NCI-H524 treated with DMSO at 0.1 percent for 48 hours (cell line): Measurements from ENCODE around the gene CAD.

Source experiments
- DNase-seq: peaks from one replicate; lab custom pipeline; 2025; lab: John Stamatoyannopoulos, UW

Gene CAD

GRCh38 chr2:27225526-27225925, 8.4 kb downstream of the CAD start:
- DNase-seq: no peak

DNA sequence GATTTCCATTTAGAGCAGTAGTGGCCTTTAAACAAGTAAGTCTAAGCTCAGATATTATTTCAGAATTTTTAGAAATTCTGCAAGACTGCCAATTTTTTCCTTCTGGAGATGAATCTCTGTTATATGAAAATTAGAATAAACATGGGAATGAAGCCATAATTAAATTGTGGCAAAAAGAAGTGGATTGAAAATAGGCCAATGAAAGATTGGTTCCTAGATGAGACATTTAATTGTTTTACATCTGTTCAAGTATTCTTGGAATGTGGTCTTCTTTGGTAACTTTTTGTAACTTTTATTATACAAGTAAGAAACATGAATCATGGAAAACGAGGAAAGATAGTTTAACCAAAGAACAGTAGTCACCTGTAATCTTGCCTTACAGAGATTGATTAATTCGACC, 10.3 kb downstream of the CAD start:
- DNase-seq: no peak

DNA sequence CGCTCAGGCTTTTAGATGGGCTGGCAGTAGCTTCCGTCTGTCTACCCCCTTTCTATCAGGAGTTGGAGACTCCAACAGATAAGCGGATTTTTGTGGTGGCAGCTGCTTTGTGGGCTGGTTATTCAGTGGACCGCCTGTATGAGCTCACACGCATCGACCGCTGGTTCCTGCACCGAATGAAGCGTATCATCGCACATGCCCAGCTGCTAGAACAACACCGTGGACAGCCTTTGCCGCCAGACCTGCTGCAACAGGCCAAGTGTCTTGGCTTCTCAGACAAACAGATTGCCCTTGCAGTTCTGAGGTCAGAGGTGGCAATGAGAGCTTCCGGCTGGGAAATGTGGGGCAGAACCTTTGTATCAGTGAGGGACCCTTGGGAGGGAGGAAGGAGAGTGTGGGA, 14.8 kb downstream of the CAD start:
- DNase-seq: no peak

- no peak for DNase-seq
Observed at GRCh38 chr2:27233341-27233740, 16.2 kb downstream of the CAD start.

GRCh38 chr2:27236136-27236535, 19.0 kb downstream of the CAD start:
- no peak for DNase-seq

DNA sequence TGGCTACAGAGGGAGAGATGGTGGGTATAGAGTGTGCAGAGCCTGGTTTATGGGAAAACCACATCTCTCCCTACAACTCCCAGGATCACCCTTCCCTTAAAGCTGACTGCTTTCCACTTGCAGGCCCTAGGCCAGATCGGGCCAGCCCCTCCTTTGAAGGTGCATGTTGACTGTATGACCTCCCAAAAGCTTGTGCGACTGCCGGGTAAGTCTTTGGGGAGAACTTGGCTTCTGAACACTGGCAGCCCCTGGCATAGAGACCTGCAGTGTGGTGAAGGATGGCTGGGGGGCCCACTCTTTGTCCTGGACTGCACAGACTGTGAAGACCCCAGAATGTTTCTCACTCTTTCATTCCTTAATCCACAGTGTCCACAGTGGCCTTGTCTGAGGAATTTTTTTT, 19.5 kb downstream of the CAD start:
- DNase-seq: no peak

GRCh38 chr2:27237341-27237945, 20.3 kb downstream of the CAD start:
- no peak for DNase-seq

- DNase-seq: no peak
Observed at GRCh38 chr2:27238976-27239375, 21.8 kb downstream of the CAD start.

DNA sequence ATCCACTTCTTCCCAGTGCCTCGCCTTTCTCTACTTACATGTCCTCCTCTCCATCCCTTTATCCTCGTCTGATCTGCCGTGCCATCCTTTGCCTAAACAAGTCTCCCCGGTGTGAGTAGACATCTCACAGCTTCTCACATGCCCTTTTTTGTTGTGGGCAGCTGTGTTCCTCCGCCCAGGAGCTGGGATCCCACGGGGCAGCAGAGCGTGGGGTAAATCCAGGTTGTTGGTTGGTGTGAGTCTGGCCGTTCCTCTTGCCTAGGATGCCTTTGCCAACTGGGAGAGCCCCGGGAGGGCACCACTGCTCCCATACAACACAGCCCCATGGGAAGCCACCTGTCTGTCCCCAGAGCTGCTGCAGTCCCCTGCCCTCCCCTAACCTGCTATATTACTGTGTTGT, 23.2 kb downstream of the CAD start:
- DNase-seq: no peak

DNA sequence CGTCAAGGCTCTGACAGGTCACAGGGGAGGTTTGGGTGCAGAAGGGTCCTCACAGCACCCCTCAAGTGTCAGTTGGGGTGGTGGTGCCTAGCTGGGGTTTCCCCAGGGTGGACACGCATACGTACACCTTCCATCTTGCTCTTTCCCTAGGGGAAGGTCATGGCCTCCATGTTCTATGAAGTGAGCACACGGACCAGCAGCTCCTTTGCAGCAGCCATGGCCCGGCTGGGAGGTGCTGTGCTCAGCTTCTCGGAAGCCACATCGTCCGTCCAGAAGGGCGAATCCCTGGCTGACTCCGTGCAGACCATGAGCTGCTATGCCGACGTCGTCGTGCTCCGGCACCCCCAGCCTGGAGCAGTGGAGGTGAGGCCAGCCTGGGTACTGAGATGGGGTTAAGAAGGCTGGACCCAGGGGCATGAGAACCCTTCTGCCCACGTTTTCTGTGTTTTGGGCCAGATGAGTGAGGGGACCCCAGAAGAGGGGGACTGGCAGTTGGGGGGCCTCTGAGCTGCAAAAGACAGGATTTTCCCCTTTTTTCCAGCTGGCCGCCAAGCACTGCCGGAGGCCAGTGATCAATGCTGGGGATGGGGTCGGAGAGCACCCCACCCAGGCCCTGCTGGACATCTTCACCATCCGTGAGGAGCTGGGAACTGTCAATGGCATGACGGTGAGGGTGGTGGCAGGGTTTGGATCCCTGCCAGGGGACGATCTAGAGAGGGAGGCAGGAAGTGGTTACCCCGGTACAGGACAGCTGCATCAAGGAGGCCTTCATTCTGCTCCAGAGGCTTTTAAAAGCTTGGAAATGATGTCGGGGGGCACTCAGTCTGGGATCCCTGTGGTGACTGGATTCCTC, 24.8 kb downstream of the CAD start:
- no peak for DNase-seq

- no peak for DNase-seq
Observed at GRCh38 chr2:27242614-27242951, 25.4 kb downstream of the CAD start.

- DNase-seq: no peak
Observed at GRCh38 chr2:27243391-27244130, 26.4 kb downstream of the CAD start.

DNA sequence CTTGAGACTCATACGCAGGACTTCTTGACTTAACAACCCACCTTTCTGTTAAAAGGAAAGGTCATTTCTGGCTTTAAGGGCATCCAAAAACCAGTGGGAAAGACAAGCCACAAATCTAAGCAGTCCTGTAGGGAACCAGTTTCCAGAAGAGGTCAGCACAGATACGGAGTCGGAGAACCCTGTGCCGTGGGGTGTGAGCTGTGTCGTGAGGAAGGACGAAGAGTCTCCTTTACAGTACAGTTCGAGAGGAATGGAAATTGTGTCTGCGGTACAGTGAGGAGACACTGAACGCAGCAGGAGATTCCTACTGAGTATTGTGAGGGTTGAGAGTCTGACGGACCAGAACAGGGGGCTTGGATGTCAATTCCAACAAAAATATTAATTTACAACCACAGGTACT, 27.9 kb downstream of the CAD start:
- no peak for DNase-seq

- no peak for DNase-seq
Observed at GRCh38 chr2:27245626-27246025, 28.5 kb downstream of the CAD start.

GRCh38 chr2:27247893-27248292, 30.7 kb downstream of the CAD start:
- no peak for DNase-seq

DNA sequence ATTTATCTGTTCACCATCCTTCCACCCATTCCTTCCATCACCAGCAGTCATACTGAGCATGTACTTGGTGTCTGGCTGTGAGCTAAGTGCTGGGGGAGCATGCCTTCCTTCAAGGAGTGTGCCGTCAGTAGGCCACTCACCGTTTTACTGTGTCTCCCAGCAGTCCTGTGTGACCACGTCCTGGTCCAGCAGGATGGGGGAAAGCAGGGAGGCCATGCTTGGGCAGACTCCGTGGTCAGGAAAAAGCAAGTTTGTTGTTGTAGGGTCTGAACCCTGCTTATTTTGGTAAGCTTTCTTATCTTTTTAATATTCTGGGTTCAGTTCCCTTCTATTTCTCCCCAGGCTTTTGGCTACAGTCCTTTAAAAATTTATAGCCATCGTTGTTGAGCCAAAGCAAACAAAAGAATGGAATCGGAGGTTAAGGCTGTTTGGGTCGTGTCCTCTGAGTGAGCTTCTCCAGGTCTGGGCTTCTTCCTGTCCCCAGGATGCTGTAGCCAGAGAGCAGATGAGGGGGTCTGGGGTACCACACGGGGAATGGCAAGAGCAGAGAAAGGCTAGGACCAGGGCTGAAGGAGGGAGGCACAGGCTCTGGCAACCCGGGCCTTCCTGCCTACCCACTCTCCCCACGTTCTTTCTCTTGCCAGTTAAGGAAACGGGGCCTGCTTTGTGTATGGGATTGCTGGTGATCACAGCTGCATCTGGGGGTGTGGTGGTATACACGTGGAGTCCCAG, 32.2 kb downstream of the CAD start:
- no peak for DNase-seq

DNA sequence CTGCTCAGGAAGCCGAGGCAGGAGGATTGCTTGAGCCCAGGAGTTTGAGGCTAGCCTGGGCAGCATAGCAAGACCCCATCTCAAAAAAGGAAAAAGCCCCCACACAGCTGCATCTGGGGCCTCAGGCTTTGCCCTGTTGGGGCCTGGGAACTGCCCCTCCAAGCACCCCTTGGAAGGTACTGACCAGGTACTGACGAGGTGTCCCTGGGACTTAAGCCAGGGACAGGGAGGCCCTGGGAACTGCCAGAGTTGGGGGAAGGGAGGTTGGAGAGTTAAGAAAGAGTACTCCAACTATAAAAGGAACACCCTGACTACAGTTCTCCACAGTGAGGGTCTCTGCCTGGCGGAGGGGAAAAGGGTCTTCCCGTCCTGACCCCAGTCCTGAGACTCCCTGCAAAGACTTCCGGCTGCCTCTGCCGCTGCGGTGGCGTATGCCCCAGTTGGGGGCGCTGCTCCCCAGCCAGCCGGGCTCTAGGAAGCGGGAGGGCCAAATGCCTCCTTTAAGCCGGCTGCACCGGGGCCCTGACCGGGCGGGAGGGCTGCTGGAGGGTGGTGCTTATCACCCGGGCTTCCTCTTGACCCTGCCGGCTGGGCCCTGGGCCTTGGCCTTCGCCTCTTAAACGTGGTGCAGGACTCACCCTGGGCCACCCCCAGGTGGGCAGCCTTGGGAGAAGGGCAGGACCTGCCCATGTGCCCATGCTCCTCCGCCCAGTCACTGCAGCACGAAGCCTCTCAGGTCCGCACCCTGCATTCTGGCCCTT, 32.9 kb downstream of the CAD start:
- no peak for DNase-seq

DNA sequence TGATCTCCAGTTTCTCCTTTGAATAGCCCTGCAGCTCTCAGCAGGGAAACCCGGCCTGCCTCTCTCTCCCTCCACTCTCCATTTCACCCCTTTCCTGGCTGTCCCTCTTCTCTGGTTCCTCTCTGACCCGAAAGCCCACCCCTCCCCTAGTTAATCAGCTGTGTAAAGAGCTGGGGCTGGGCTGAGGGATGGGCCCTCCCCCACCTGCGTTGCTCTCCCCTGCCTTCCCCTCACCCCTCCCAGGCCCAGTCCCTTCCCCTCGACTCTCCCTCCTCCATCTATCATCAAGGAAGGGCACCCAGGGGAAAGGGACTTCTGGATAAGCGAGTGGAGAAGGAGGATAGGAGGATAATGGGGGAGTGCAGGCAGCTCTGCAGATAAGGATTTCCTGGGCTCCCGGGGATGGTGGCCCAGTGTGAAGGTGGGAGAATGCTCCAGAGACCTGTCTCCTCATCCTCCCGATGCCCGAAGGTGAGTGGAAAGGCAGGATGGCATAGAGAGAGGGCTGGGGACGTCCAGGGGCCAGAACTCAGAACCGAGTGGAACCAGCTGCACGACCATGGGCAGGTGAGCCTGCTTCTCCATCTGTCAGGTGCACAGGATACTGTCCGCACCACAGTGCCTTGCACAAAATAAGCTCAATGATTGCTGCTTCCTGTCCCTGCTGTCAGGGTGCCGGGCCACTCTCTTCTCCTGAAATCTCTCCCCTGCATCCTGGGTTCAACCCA, 33.6 kb downstream of the CAD start:
- no peak for DNase-seq

GRCh38 chr2:27251766-27252165, 34.6 kb downstream of the CAD start:
- DNase-seq: no peak

DNA sequence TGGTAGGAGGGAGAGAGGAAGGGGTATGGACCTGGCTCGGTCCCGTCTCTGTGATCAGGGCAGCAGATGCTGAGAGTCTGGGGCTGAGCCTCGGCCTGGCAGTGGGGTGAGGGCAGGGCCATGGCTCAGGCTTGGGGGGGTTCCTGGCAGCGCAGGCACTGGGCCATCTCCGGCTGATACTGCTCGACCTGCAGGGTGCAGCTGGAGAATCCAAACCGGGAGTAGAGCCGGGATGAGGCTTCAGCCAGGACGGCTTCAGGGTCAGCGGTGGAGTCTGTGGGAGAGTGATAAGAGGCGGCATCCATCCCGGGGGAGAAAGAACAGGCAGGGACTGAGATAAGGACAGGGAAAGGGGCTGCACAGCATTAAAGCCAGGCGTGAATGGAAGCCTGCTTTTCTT, 38.0 kb downstream of the CAD start:
- DNase-seq: no peak

DNA sequence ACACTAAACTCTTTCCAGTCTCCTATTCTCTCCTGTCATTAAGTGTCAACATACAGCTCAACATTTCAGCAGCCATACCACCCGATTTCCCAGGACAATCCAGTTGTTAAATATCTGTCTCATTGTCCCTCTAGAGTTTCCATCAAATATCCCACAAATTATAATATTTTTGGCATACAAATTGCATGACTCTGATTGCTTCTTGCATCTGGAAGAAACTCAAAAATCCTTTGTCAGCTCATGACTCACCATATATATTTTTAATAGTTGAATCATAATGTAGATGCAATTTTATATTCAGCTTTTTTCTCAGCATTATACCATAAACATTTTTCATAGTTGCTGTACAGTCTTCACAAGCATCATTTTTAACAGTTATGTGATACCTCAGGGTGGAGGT, 38.5 kb downstream of the CAD start:
- no peak for DNase-seq
